Right atrium auricular region (tissue), 2 donors: ENCODE measurements around the gene GOLGB1. TPM values are rescaled to one million over a fixed set of nuclear protein-coding genes. Genes with fewer than 3 reads are reported as not detected.
"Not testable (repeated sequence)": the region's sequence is repeated elsewhere in the genome, so short reads cannot be mapped to it uniquely, and the experiment has no call there.

ENCODE experiments used
- DNase-seq: peaks from one replicate; pipeline ENCODE4 v3.0.0-alpha.2; 2019; ENCODE audit warnings: low spot score
- H3K27ac ChIP-seq, 2 donors: fragments of 200-600 bp; sonication (generic); 1 replicate in 1 of 2; 2 replicates in 1 of 2; pipeline ENCODE4 v1.5.1; 2016 to 2019
- H3K27me3 ChIP-seq, 2 donors: fragments of 200-600 bp; sonication (generic); one replicate each; pipeline versions ENCODE4 v1.5.1 to v1.6.0; 2017 to 2019
- H3K36me3 ChIP-seq: fragments of 200-600 bp; sonication (generic); one replicate; pipeline ENCODE4 v1.5.1; 2016
- H3K4me1 ChIP-seq, 2 donors: fragments of 200-600 bp; sonication (generic); one replicate each; pipeline versions ENCODE4 v1.5.1 to v1.6.0; 2017 to 2019
- H3K4me3 ChIP-seq, 2 donors: fragments of 200-600 bp; sonication (generic); 1 replicate in 1 of 2; 2 replicates in 1 of 2; pipeline ENCODE4 v1.5.1; 2017 to 2019; ENCODE audit warnings: mild to moderate bottlenecking in 1 of 2, moderate library complexity in 1 of 2
- H3K9me3 ChIP-seq, 2 donors: fragments of 200-600 bp; sonication (generic); one replicate each; pipeline ENCODE4 v1.5.1; 2019
- CTCF ChIP-seq, 2 donors: fragments of 200-600 bp; sonication (generic); IDR thresholded peaks; one replicate each; pipeline ENCODE4 v1.5.1; 2019; ENCODE audit warnings: antibody characterized with exemption in 2 of 2
- total RNA-seq, 2 donors: library from RNA; depleted of rRNA; stranded (reverse); fragments of >200 nt; gene quantifications; one replicate each; pipeline ENCODE4 v1.1.0, GENCODE V29; 2016

GOLGB1 gene
- total RNA-seq, 2 donors from 2014 or later: 44.1 to 49.6 TPM

GRCh38 chr3:121750087-121750415 lies 510 bp upstream of the GOLGB1 start:
- H3K27me3 ChIP-seq: no peaks in the 10 kb centered on the region
- H3K4me3 ChIP-seq: peak overlapping the region; percentile 52 to 81
- H3K36me3 ChIP-seq: no peaks in the 10 kb centered on the region
- no peak for TF ChIP-seq CTCF (IDR thresholded peaks at IDR 0.05)
- peak overlapping the region; percentile 78 to 95 for H3K27ac ChIP-seq
- no peaks in the 10 kb centered on the region for H3K9me3 ChIP-seq
- no peak for DNase-seq
- peaks cover 0 to 37% of the 10 kb centered on the region in 2 donors for H3K4me1 ChIP-seq

GRCh38 chr3:121748680-121749275 lies 763 bp downstream of the GOLGB1 start:
- no peak for TF ChIP-seq CTCF (IDR thresholded peaks at IDR 0.05)
- Histone ChIP-seq H3K36me3 (no peaks in the 10 kb centered on the region), H3K9me3 (no peaks in the 10 kb centered on the region), H3K27ac (peak overlapping the region; percentile 92 to 95), H3K27me3 (no peaks in the 10 kb centered on the region), H3K4me1 (peaks cover 0 to 41% of the 10 kb centered on the region in 2 donors), H3K4me3 (peak overlapping the region; percentile 81)
- peak; percentile 66 for DNase-seq

- TF ChIP-seq CTCF (IDR thresholded peaks at IDR 0.05): no peak
- no peaks in the 10 kb centered on the region for H3K9me3 ChIP-seq
- peaks cover 0 to 41% of the 10 kb centered on the region in 2 donors for H3K4me1 ChIP-seq
Measured at GRCh38 chr3:121747976-121748375, 1.6 kb downstream of the GOLGB1 start.

GRCh38 chr3:121743106-121743505 lies 6.4 kb downstream of the GOLGB1 start:
- not testable (repeated sequence) for H3K9me3 ChIP-seq, H3K4me3 ChIP-seq, DNase-seq, H3K27ac ChIP-seq, H3K36me3 ChIP-seq, H3K27me3 ChIP-seq
- H3K4me1 ChIP-seq: peaks cover 0 to 33% of the 10 kb centered on the region in 2 donors

More at GRCh38 chr3:121747976-121748375, 1.6 kb downstream of the GOLGB1 start:
- H3K27me3 ChIP-seq: no peaks in the 10 kb centered on the region
- H3K36me3 ChIP-seq: no peaks in the 10 kb centered on the region
- DNase-seq: no peak
- H3K27ac ChIP-seq: no peak overlapping the region
- peak overlapping the region in 1 of 2 donors; percentile 81 for H3K4me3 ChIP-seq

- no peaks in the 10 kb centered on the region for H3K9me3 ChIP-seq
- TF ChIP-seq CTCF (IDR thresholded peaks at IDR 0.05): no peak
- H3K36me3 ChIP-seq: no peaks in the 10 kb centered on the region
- no peaks in the 10 kb centered on the region for H3K27me3 ChIP-seq
- H3K4me3 ChIP-seq: no peak overlapping the region
- no peak overlapping the region for H3K27ac ChIP-seq
- peaks cover 0 to 23% of the 10 kb centered on the region in 2 donors for H3K4me1 ChIP-seq
- DNase-seq: no peak
Measured at GRCh38 chr3:121740896-121741295, 8.6 kb downstream of the GOLGB1 start.

- no peak for TF ChIP-seq CTCF (IDR thresholded peaks at IDR 0.05)
- no peaks in the 10 kb centered on the region for H3K9me3 ChIP-seq
- no peaks in the 10 kb centered on the region for H3K36me3 ChIP-seq
- no peaks in the 10 kb centered on the region for H3K27me3 ChIP-seq
- no peak overlapping the region for H3K27ac ChIP-seq
- DNase-seq: no peak
- no peak overlapping the region for H3K4me3 ChIP-seq
- peaks cover 0 to 24% of the 10 kb centered on the region in 2 donors for H3K4me1 ChIP-seq
Measured at GRCh38 chr3:121739902-121740301, 9.6 kb downstream of the GOLGB1 start.
